Adipose tissue (tissue), 3 donors: ENCODE data around the gene FZD2. TPM values are rescaled to one million over a fixed set of nuclear protein-coding genes. Genes with fewer than 3 reads are reported as not detected.
A peak's percentile ranks its signal among the peaks of the same experiment; 100 is the strongest.

ENCODE experiments used
- H3K27ac ChIP-seq: one replicate; pipeline ENCODE4 v1.5.1; 2013; ENCODE audit warnings: low read depth, low read length
- WGBS, 3 donors: extraction: QIAGEN DNeasy Blood & Tissue Kit; methylation state at CpG; one replicate each; pipeline ENCODE4 v1.1.7; 2013; 5-methylcytosine and 5-hydroxymethylcytosine counted together
- polyA plus RNA-seq, 3 donors: library from polyadenylated mRNA; stranded (reverse); fragments of 200-250 nt; gene quantifications; one replicate each; pipeline ENCODE4 v1.2.3, GENCODE V29; 2013
- donor health status: healthy with polysubstance abuse.
- donor health status: Bipolar disorder and iron deficiency.
- donor health status: healthy.

Gene FZD2
- polyA plus RNA-seq, 3 donors: 0.45 to 1.7 (median 1.3) TPM

GRCh38 chr17:44543213-44543904 lies 13.9 kb upstream of the FZD2 start:
- WGBS, 3 donors: 52 to 60% (median 53%) methylated on average over 5 of the region's 5 CpGs
- no peak overlapping the region for H3K27ac ChIP-seq

GRCh38 chr17:44543905-44544523 lies 13.3 kb upstream of the FZD2 start:
- no peak overlapping the region for H3K27ac ChIP-seq

GRCh38 chr17:44546671-44547606 lies 10.3 kb upstream of the FZD2 start:
- H3K27ac ChIP-seq: peak overlapping the region; percentile 22
- WGBS, 3 donors: 34 to 57% (median 45%) methylated on average over 4 of the region's 4 CpGs

More at GRCh38 chr17:44543905-44544523, 13.3 kb upstream of the FZD2 start:
- 62 to 75% (median 70%) methylated on average over 5 of the region's 5 CpGs for WGBS, 3 donors

- 67 to 78% (median 71%) methylated on average over 4 of the region's 4 CpGs for WGBS, 3 donors
- peak overlapping the region; percentile 22 for H3K27ac ChIP-seq
Measured at GRCh38 chr17:44547625-44548267, 9.5 kb upstream of the FZD2 start.

GRCh38 chr17:44548376-44549230 lies 8.7 kb upstream of the FZD2 start:
- H3K27ac ChIP-seq: no peak overlapping the region
- WGBS, 3 donors: 68 to 75% (median 70%) methylated on average over 3 of the region's 3 CpGs

GRCh38 chr17:44549686-44550085 lies 7.6 kb upstream of the FZD2 start:
- no peak overlapping the region for H3K27ac ChIP-seq
- 48 to 78% (median 67%) methylated on average over 6 of the region's 6 CpGs for WGBS, 3 donors

GRCh38 chr17:44552361-44552760 lies 4.9 kb upstream of the FZD2 start:
- no peak overlapping the region for H3K27ac ChIP-seq
- WGBS, 3 donors: 61 to 72% (median 71%) methylated on average over 9 of the region's 9 CpGs

GRCh38 chr17:44555099-44555498 lies 2.2 kb upstream of the FZD2 start:
- no peak overlapping the region for H3K27ac ChIP-seq
- 51 to 84% (median 61%) methylated on average over 5 of the region's 5 CpGs for WGBS, 3 donors

- 2 to 3% (median 2%) methylated on average over 28 of the region's 28 CpGs for WGBS, 3 donors
- H3K27ac ChIP-seq: no peak overlapping the region
Measured at GRCh38 chr17:44556166-44556831, 985 bp upstream of the FZD2 start.

GRCh38 chr17:44557651-44558285 lies 484 bp downstream of the FZD2 start:
- no peak overlapping the region for H3K27ac ChIP-seq
- 2 to 17% (median 2%) methylated on average over 53 to 68 of the region's 69 CpGs for WGBS, 3 donors

- 33 to 56% (median 34%) methylated on average over 31 of the region's 31 CpGs for WGBS, 3 donors
- H3K27ac ChIP-seq: no peak overlapping the region
Measured at GRCh38 chr17:44558334-44558709, 1.0 kb downstream of the FZD2 start.

GRCh38 chr17:44558710-44559633 lies 1.7 kb downstream of the FZD2 start:
- H3K27ac ChIP-seq: no peak overlapping the region
- WGBS, 3 donors: 39 to 60% (median 47%) methylated on average over 73 to 74 of the region's 74 CpGs

- H3K27ac ChIP-seq: no peak overlapping the region
- 43 to 64% (median 45%) methylated on average over 16 of the region's 16 CpGs for WGBS, 3 donors
Measured at GRCh38 chr17:44559634-44560554, 2.6 kb downstream of the FZD2 start.

- 46 to 58% (median 50%) methylated on average over 3 of the region's 3 CpGs for WGBS, 3 donors
Measured at GRCh38 chr17:44561237-44561623, 3.9 kb downstream of the FZD2 start.

GRCh38 chr17:44564429-44564828 lies 7.1 kb downstream of the FZD2 start:
- WGBS, 3 donors: 68 to 77% (median 74%) methylated on average over 7 of the region's 7 CpGs

More at GRCh38 chr17:44561237-44561623, 3.9 kb downstream of the FZD2 start:
- no peak overlapping the region for H3K27ac ChIP-seq

More at GRCh38 chr17:44564429-44564828, 7.1 kb downstream of the FZD2 start:
- H3K27ac ChIP-seq: no peak overlapping the region
